MCF 10A (cell line): Measurements from ENCODE around the gene TRIB2. TPM values are rescaled to one million over a fixed set of nuclear protein-coding genes. Genes with fewer than 3 reads are reported as not detected.

ENCODE experiments used
- BruUV-seq: library from RNA; stranded (reverse); fragments of 400-500 nt; replicated peaks from 2 replicates; lab custom pipeline; 2021; lab: Mats Ljungman, UMichigan
- CTCF ChIA-PET: fragments of 300-600 bp; sonication (Branson Sonifier 250); formaldehyde crosslinking; extraction: SDS; loops from one replicate; lab custom pipeline; 2021; ENCODE audit warnings: antibody characterized with exemption, inconsistent platforms; lab: Yijun Ruan, JAX
- POLR2A ChIA-PET: fragments of 300-600, 350-650 bp; sonication (Branson Sonifier 250); formaldehyde crosslinking; extraction: SDS; loops from one replicate; lab custom pipeline; 2020; ENCODE audit warnings: antibody characterized with exemption, inconsistent platforms; lab: Yijun Ruan, JAX
- DNase-seq: peaks from one replicate; pipeline ENCODE4 v3.0.0-alpha.2; 2018; ENCODE audit not compliant: unreplicated experiment
- H3K27ac Mint-ChIP-seq: one replicate; pipeline ENCODE4 v1.8.0; 2022; ENCODE audit warnings: mild to moderate bottlenecking, low read depth, mixed read lengths; ENCODE audit not compliant: unreplicated experiment
- H3K27me3 Mint-ChIP-seq: one replicate; pipeline ENCODE4 v1.8.0; 2022; ENCODE audit warnings: mixed read lengths; ENCODE audit not compliant: insufficient read depth, unreplicated experiment
- H3K36me3 Mint-ChIP-seq: one replicate; pipeline ENCODE4 v1.8.0; 2022; ENCODE audit warnings: mild to moderate bottlenecking, moderate library complexity, mixed read lengths; ENCODE audit not compliant: insufficient read depth, unreplicated experiment
- H3K4me1 Mint-ChIP-seq: one replicate; pipeline ENCODE4 v1.8.0; 2022; ENCODE audit warnings: mixed read lengths; ENCODE audit not compliant: insufficient read depth, unreplicated experiment
- H3K4me3 Mint-ChIP-seq: one replicate; pipeline ENCODE4 v1.8.0; 2022; ENCODE audit warnings: mild to moderate bottlenecking, moderate library complexity, mixed read lengths; ENCODE audit not compliant: unreplicated experiment
- H3K9me3 Mint-ChIP-seq: one replicate; pipeline ENCODE4 v1.8.0; 2022; ENCODE audit warnings: mixed read lengths; ENCODE audit not compliant: unreplicated experiment
- CTCF ChIP-seq: fragments of 200-600 bp; IDR thresholded peaks from one replicate; pipeline ENCODE4 v1.8.0; 2022; ENCODE audit warnings: antibody characterized with exemption, mild to moderate bottlenecking; ENCODE audit not compliant: unreplicated experiment
- intact Hi-C: fragments of 100-400 bp; cut with micrococcal nuclease; formaldehyde crosslinking; loops from 2 replicates; pipeline ENCODE4 v1.14.1; 2022
- total RNA-seq: library from RNA; stranded (reverse); gene quantifications from 2 replicates; pipeline ENCODE4 v1.2.3, GENCODE V29; 2022

Gene TRIB2
- total RNA-seq, 1 experiment from 2014 or later: 12.9 TPM

GRCh38 chr2:12702168-12703121 is 14.3 kb upstream of the TRIB2 start:
- Mint-ChIP-seq H3K9me3 (no peaks in the 10 kb centered on the region), H3K27me3 (no peaks in the 10 kb centered on the region), H3K4me1 (peaks cover 22% of the 10 kb centered on the region), H3K36me3 (no peaks in the 10 kb centered on the region), H3K4me3 (peak overlapping the region; percentile 40), H3K27ac (peak overlapping the region; percentile 89)
- peak; percentile 91 for DNase-seq
- intact Hi-C loops: loop anchor here (5.0 kb wide), 3 partner anchors 195 to 260 kb away; no protein-coding TSS in a partner anchor
- CTCF ChIA-PET: interaction anchor here (0.7 to 3.2 kb wide), 7 partner anchors 13 to 351 kb away, joined by 3 to 19 read pairs (median 3); partner anchors contain the start of gene TRIB2
- no peak for TF ChIP-seq CTCF
- no TSS peak for BruUV-seq
- POLR2A ChIA-PET: interaction anchor here (0.6 to 4.8 kb wide), 12 partner anchors 9 to 825 kb away, joined by 3 to 44 read pairs (median 4); partner anchors contain the start of gene TRIB2

- peak overlapping the region; percentile 57 for H3K27ac Mint-ChIP-seq
- no TSS peak for BruUV-seq
- DNase-seq: peak; percentile 70
- intact Hi-C loops: loop anchor here (5.0 kb wide), 3 partner anchors 197 to 262 kb away; no protein-coding TSS in a partner anchor
- TF ChIP-seq CTCF: no peak
- POLR2A ChIA-PET: interaction anchor here (0.5 to 4.8 kb wide), 7 partner anchors 11 to 939 kb away, joined by 3 to 44 read pairs (median 3); partner anchors contain the start of gene TRIB2
- no peaks in the 10 kb centered on the region for H3K27me3 Mint-ChIP-seq
- no peaks in the 10 kb centered on the region for H3K36me3 Mint-ChIP-seq
- H3K4me1 Mint-ChIP-seq: peaks cover 22% of the 10 kb centered on the region
- H3K4me3 Mint-ChIP-seq: no peak overlapping the region
- no peaks in the 10 kb centered on the region for H3K9me3 Mint-ChIP-seq
- CTCF ChIA-PET: interaction anchor here (0.5 to 1.5 kb wide), 4 partner anchors 12 to 302 kb away, joined by 3 to 8 read pairs (median 4); partner anchors contain the start of gene TRIB2
Measured at GRCh38 chr2:12704378-12704777, 12.4 kb upstream of the TRIB2 start.

GRCh38 chr2:12705230-12705629 is 11.5 kb upstream of the TRIB2 start:
- ChIA-PET POLR2A (interaction anchor here (1.1 to 4.8 kb wide), 2 partner anchors 11 to 21 kb away, joined by 3 to 44 read pairs; partner anchors contain the start of gene TRIB2), CTCF (interaction anchor here (1.1 to 1.5 kb wide), 2 partner anchors 11 to 302 kb away, joined by 3 to 8 read pairs; partner anchors contain the start of gene TRIB2)
- no peak overlapping the region for H3K4me3 Mint-ChIP-seq
- BruUV-seq: no TSS peak
- peak overlapping the region; percentile 57 for H3K27ac Mint-ChIP-seq
- H3K36me3 Mint-ChIP-seq: no peaks in the 10 kb centered on the region
- H3K4me1 Mint-ChIP-seq: peaks cover 22% of the 10 kb centered on the region
- DNase-seq: no peak
- H3K27me3 Mint-ChIP-seq: no peaks in the 10 kb centered on the region
- intact Hi-C loops: no loop called here
- H3K9me3 Mint-ChIP-seq: no peaks in the 10 kb centered on the region
- TF ChIP-seq CTCF: no peak

- TF ChIP-seq CTCF: no peak
- POLR2A ChIA-PET: interaction anchor here (1.1 to 4.8 kb wide), 2 partner anchors 10 to 21 kb away, joined by 3 to 44 read pairs; partner anchors contain the start of gene TRIB2
- intact Hi-C loops: no loop called here
- H3K4me3 Mint-ChIP-seq: no peak overlapping the region
- no peaks in the 10 kb centered on the region for H3K9me3 Mint-ChIP-seq
- no peak overlapping the region for H3K27ac Mint-ChIP-seq
- DNase-seq: no peak
- peaks cover 21% of the 10 kb centered on the region for H3K4me1 Mint-ChIP-seq
- no peaks in the 10 kb centered on the region for H3K27me3 Mint-ChIP-seq
- CTCF ChIA-PET: interaction anchor here (1.1 to 1.5 kb wide), 2 partner anchors 10 to 301 kb away, joined by 3 to 8 read pairs; partner anchors contain the start of gene TRIB2
- BruUV-seq: no TSS peak
- no peaks in the 10 kb centered on the region for H3K36me3 Mint-ChIP-seq
Measured at GRCh38 chr2:12705742-12706141, 11.0 kb upstream of the TRIB2 start.
